ENCODE results near the gene MLLT3. TPM values are rescaled to one million over a fixed set of nuclear protein-coding genes. Genes with fewer than 3 reads are reported as not detected.

The MLLT3 gene
- total RNA-seq, 4 donors from 2014 or later = 2.1 to 30.4 (median 14.0) TPM

DNA sequence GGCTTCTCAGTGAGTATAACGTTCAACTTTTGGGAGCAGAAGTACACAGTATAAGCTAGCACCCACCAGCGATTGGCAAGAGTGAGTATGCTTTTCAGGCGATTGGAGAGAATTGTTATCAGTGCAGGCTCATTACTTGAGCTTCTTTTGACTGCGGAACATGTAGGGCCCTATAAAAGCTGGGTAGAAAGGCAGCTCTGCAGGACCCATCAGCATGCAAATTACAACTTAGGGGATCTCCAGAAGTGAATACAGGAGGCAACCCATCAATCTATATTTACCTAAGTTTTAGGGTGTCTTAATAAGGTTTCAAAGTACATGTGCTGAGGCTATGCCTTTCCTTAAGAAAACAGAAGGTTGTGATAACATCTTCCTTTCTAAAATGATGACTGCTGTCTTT, 225.0 kb downstream of the MLLT3 start:
- Histone ChIP-seq H3K27ac (no peak overlapping the region), H3K27me3 (no peaks in the 10 kb centered on the region), H3K36me3 (no peaks in the 10 kb centered on the region), H3K4me3 (no peak overlapping the region), H3K4me1 (no peaks in the 10 kb centered on the region), H3K9me3 (no peaks in the 10 kb centered on the region)
- TF ChIP-seq, protein P1, sequence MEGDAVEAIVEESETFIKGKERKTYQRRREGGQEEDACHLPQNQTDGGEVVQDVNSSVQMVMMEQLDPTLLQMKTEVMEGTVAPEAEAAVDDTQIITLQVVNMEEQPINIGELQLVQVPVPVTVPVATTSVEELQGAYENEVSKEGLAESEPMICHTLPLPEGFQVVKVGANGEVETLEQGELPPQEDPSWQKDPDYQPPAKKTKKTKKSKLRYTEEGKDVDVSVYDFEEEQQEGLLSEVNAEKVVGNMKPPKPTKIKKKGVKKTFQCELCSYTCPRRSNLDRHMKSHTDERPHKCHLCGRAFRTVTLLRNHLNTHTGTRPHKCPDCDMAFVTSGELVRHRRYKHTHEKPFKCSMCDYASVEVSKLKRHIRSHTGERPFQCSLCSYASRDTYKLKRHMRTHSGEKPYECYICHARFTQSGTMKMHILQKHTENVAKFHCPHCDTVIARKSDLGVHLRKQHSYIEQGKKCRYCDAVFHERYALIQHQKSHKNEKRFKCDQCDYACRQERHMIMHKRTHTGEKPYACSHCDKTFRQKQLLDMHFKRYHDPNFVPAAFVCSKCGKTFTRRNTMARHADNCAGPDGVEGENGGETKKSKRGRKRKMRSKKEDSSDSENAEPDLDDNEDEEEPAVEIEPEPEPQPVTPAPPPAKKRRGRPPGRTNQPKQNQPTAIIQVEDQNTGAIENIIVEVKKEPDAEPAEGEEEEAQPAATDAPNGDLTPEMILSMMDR (IDR thresholded peaks at IDR 0.05) = no peak
- TF ChIP-seq POLR2A (IDR thresholded peaks at IDR 0.05) = no peak
- no peak for DNase-seq
- intact Hi-C loops (cut with DNase I; ENCODE audit: low total_unique reads) = no loop called here

DNA sequence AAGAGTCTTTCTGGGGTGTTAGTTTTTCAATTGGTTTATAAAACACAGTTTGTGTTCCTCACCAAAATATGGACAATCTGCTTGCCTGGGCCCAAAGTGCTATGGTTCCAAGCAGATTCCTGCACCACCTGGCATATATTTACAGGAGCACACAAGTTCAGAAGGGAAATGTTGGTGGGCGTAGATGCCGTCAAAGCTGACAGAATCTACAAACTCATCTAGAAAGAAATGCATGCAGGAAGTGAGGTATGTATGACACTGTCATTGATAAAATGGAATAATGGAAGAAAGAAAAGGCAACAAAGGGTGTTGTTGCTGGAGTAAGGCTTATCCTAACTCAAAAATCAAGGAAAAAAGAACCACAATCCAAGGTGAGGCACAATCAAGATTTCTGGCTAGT, 225.8 kb downstream of the MLLT3 start:
- DNase-seq = no peak
- Histone ChIP-seq H3K27ac (no peak overlapping the region), H3K27me3 (no peaks in the 10 kb centered on the region), H3K9me3 (no peaks in the 10 kb centered on the region), H3K36me3 (no peaks in the 10 kb centered on the region), H3K4me3 (no peak overlapping the region), H3K4me1 (no peaks in the 10 kb centered on the region)
- TF ChIP-seq POLR2A (IDR thresholded peaks at IDR 0.05) = no peak
- TF ChIP-seq, protein P1 (IDR thresholded peaks at IDR 0.05) = no peak
- intact Hi-C loops (cut with DNase I; ENCODE audit: low total_unique reads) = no loop called here

DNA sequence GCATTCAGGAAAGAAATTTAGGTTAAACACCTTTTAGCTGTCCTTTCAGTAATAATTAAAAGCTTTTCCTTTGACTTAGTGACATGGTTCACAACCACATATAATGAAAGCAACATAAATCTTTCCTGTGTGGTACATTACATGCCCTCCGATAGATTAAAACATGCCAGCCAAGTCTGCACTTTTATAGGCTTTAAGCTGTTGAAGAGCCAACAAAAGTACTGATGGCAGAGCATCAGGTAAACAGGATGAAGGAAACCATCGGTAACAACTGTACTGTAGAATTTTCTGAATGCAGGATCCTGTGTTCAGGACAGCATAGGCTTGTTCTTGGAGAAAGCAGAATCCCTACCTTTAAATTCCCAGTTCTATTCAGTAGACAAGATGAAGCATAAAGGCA, 226.6 kb downstream of the MLLT3 start:
- Histone ChIP-seq H3K36me3 (no peaks in the 10 kb centered on the region), H3K4me1 (no peaks in the 10 kb centered on the region), H3K27me3 (no peaks in the 10 kb centered on the region), H3K27ac (no peak overlapping the region), H3K9me3 (no peaks in the 10 kb centered on the region), H3K4me3 (no peak overlapping the region)
- intact Hi-C loops (cut with DNase I; ENCODE audit: low total_unique reads) = no loop called here
- DNase-seq = no peak
- no peak for TF ChIP-seq POLR2A (IDR thresholded peaks at IDR 0.05)
- TF ChIP-seq, protein P1 (IDR thresholded peaks at IDR 0.05) = no peak

DNA sequence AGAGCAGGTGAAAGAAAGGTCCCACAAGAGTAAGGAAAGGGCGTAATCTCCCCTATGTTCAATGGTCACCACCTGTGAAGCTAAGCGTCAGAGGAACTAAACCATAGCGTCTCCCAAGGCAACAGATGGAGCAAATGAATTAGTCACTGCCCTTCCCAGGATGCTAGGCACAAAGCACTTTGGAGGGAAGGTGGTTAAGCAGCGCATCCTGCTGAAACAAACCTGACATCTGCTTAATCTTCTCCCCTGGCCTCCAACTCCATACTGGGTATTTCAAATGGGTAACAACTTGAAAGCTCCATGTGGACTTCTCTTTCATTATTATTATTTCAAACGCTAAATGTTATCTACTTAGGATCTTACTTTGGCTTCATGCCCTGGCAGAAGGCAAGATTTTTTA, 227.3 kb downstream of the MLLT3 start:
- no peak overlapping the region for H3K4me3 ChIP-seq
- H3K36me3 ChIP-seq = no peaks in the 10 kb centered on the region
- H3K27ac ChIP-seq = no peak overlapping the region
- H3K27me3 ChIP-seq = no peaks in the 10 kb centered on the region
- H3K9me3 ChIP-seq = no peaks in the 10 kb centered on the region
- TF ChIP-seq POLR2A (IDR thresholded peaks at IDR 0.05) = no peak
- TF ChIP-seq, protein P1 (IDR thresholded peaks at IDR 0.05) = no peak
- no peaks in the 10 kb centered on the region for H3K4me1 ChIP-seq
- intact Hi-C loops (cut with DNase I; ENCODE audit: low total_unique reads) = no loop called here
- DNase-seq = no peak

DNA sequence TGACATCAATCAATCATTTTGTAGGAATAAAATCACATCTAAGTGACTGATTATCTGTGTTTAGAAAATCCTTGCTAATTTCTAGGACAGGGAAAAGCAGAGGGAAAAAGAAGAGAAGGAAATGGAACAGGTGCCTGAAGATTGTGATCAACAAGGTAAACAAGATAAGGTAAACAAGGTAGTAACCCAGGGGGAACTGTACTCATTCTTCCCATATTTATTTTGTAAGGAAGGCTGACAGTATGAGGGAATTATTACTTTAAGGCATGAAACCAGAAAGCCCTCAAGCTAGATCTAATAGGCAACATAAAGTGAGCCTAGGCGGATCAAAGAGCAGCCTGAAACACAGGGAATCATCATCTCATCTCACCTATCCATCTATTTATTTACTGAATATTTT, 231.1 kb downstream of the MLLT3 start:
- H3K4me1 ChIP-seq = no peaks in the 10 kb centered on the region
- H3K4me3 ChIP-seq = no peak overlapping the region
- no peaks in the 10 kb centered on the region for H3K27me3 ChIP-seq
- no peaks in the 10 kb centered on the region for H3K36me3 ChIP-seq
- no peak for TF ChIP-seq POLR2A (IDR thresholded peaks at IDR 0.05)
- TF ChIP-seq, protein P1 (IDR thresholded peaks at IDR 0.05) = no peak
- H3K27ac ChIP-seq = no peak overlapping the region
- DNase-seq = no peak
- intact Hi-C loops (cut with DNase I; ENCODE audit: low total_unique reads) = no loop called here
- no peaks in the 10 kb centered on the region for H3K9me3 ChIP-seq

Measured in uterus (tissue), 4 donors.